Right lobe of liver (tissue), 6 donors: ENCODE data around the gene HIGD1B. TPM values are rescaled to one million over a fixed set of nuclear protein-coding genes. Genes with fewer than 3 reads are reported as not detected.

ENCODE experiments used
- ATAC-seq, 4 donors: fragments of 200-7000 bp; cut with Tn5 transposase; one replicate each; pipeline ENCODE4 v1.9.1; 2020; ENCODE audit warnings: mild to moderate bottlenecking in 4 of 4, moderate library complexity in 4 of 4
- DNase-seq, 3 donors: peaks; one replicate each; pipeline ENCODE4 v3.0.0-alpha.2; 2020
- H3K27ac ChIP-seq, 3 donors: fragments of 200-600 bp; one replicate each; pipeline ENCODE4 v1.8.0; 2022
- H3K27me3 ChIP-seq, 2 donors: fragments of 200-600 bp; one replicate each; pipeline ENCODE4 v1.8.0; 2022
- H3K36me3 ChIP-seq, 4 donors: fragments of 200-600 bp; sonication (generic) in 1 of 4; one replicate each; pipeline versions ENCODE4 v1.5.1 to v1.8.0; 2017 to 2022; ENCODE audit warnings: control low read depth in 1 of 4
- H3K4me1 ChIP-seq, 4 donors: fragments of 200-600 bp; sonication (generic) in 1 of 4; one replicate each; pipeline versions ENCODE4 v1.5.1 to v1.8.0; 2017 to 2022; ENCODE audit warnings: control low read depth in 1 of 4
- H3K4me3 ChIP-seq, 3 donors: fragments of 200-600 bp; one replicate each; pipeline ENCODE4 v1.8.0; 2022
- H3K9me3 ChIP-seq, 4 donors: fragments of 200-600 bp; sonication (generic) in 1 of 4; one replicate each; pipeline versions ENCODE4 v1.5.1 to v1.8.0; 2017 to 2022; ENCODE audit warnings: control low read depth in 1 of 4
- POLR2A ChIP-seq: fragments of 450-650 bp; IDR thresholded peaks from one replicate; pipeline ENCODE4 v1.6.1; 2017; ENCODE audit warnings: antibody characterized with exemption, mild to moderate bottlenecking
- WGBS: methylation state at CpG from one replicate; pipeline ENCODE4 v1.1.6; 2018; ENCODE audit warnings: low coverage, low lambda C conversion rate; ENCODE audit not compliant: insufficient coverage; ENCODE audit errors: missing lambda C conversion rate; 5-methylcytosine and 5-hydroxymethylcytosine counted together
- intact Hi-C, 2 donors: fragments of 100-400 bp; cut with DNase I; formaldehyde crosslinking; loops; one replicate each; pipeline versions ENCODE4 v1.11.2 to v1.14.1; 2022
- total RNA-seq, 6 experiments: library from RNA; depleted of rRNA in 2 of 6; stranded (reverse); fragments of >200 nt in 2 of 6; fragmentation: NEBNext Ultra II Directional in 3 of 6; extraction: Animal tissue kit (Norgen Biotek cat#: 25700) in 3 of 6; gene quantifications; one replicate each; pipeline versions ENCODE4 v1.1.0 to v1.2.4, GENCODE V29; 2016 to 2023
- TF ChIP-seq, protein P1 (sequence below), 4 donors: fragments of 200-600 bp in 3 of 4; fragments of 450-650 bp in 1 of 4; IDR thresholded peaks; one replicate each; pipeline versions ENCODE4 v1.5.1 to v1.8.0; 2016 to 2022; ENCODE audit warnings: antibody characterized with exemption in 4 of 4, mild to moderate bottlenecking in 2 of 4
- donor health status: DM: no; HTN: yes; CAD: no.
- donor health status: DM: no; HTN: no; CAD: no.
- donor health status: DM: no; HTN: no; CAD: no.
- donor health status: DM: no; HTN: yes; CAD: no.
- donor health status: DM: no; HTN: yes; CAD: no.

HIGD1B gene
- total RNA-seq, 6 experiments from 2014 or later = not detected

DNA sequence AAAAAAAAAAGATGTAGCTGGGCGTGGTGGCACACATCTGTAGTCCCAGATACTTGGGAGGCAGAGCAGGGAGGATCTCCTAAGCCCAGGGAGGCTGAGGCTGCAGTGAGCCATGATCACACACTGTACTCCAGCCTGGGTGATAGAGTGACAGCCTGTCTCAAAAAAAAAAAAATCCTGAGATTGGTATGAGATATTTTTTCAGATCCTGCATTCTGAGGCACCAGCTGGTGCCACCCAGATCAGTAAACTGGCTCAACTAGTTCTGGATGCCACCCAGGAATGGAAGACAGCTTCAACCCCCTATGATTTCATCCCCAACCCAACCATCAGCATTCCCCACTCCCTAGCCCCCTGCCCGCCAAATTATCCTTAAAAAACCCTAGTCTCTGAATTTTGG, 10.5 kb upstream of the HIGD1B start:
- H3K4me1 ChIP-seq = no peaks in the 10 kb centered on the region
- DNase-seq = no peak
- intact Hi-C loops = no loop called here
- no peak for ATAC-seq
- no peaks in the 10 kb centered on the region for H3K36me3 ChIP-seq
- H3K4me3 ChIP-seq = no peak overlapping the region
- no peak overlapping the region for H3K27ac ChIP-seq
- H3K27me3 ChIP-seq = no peaks in the 10 kb centered on the region
- no peak for TF ChIP-seq POLR2A
- TF ChIP-seq, protein P1, sequence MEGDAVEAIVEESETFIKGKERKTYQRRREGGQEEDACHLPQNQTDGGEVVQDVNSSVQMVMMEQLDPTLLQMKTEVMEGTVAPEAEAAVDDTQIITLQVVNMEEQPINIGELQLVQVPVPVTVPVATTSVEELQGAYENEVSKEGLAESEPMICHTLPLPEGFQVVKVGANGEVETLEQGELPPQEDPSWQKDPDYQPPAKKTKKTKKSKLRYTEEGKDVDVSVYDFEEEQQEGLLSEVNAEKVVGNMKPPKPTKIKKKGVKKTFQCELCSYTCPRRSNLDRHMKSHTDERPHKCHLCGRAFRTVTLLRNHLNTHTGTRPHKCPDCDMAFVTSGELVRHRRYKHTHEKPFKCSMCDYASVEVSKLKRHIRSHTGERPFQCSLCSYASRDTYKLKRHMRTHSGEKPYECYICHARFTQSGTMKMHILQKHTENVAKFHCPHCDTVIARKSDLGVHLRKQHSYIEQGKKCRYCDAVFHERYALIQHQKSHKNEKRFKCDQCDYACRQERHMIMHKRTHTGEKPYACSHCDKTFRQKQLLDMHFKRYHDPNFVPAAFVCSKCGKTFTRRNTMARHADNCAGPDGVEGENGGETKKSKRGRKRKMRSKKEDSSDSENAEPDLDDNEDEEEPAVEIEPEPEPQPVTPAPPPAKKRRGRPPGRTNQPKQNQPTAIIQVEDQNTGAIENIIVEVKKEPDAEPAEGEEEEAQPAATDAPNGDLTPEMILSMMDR (IDR thresholded peaks at IDR 0.05) = no peak
- H3K9me3 ChIP-seq = no peaks in the 10 kb centered on the region
- 50% methylated on average over 2 of the region's 2 CpGs for WGBS

DNA sequence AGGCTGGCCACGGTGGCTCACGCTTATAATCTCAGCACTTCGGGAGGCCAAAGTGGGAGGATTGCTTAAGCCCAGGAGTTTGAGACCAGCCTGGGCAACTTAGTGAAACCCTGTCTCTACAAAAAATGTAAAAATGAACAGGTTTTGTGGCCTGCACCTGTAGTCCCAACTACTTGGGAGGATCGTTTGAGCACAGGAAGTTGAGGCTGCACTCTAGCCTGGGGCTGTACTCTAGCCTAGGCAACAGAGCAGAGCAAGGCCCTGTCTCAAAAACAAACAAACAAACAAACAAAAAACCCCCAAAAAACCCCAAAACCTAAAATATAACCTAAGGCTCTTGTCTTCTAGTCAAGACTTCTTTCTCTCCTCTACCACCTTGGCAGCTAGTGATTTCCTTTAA, 7.4 kb upstream of the HIGD1B start:
- intact Hi-C loops = no loop called here
- TF ChIP-seq, protein P1 (IDR thresholded peaks at IDR 0.05) = no peak
- TF ChIP-seq POLR2A = no peak
- H3K36me3 ChIP-seq = no peaks in the 10 kb centered on the region
- no peaks in the 10 kb centered on the region for H3K27me3 ChIP-seq
- no peak overlapping the region for H3K4me3 ChIP-seq
- no peak for DNase-seq
- no peaks in the 10 kb centered on the region for H3K9me3 ChIP-seq
- no peak for ATAC-seq
- no peak overlapping the region for H3K27ac ChIP-seq
- 73% methylated on average over 4 of the region's 4 CpGs for WGBS
- no peaks in the 10 kb centered on the region for H3K4me1 ChIP-seq

DNA sequence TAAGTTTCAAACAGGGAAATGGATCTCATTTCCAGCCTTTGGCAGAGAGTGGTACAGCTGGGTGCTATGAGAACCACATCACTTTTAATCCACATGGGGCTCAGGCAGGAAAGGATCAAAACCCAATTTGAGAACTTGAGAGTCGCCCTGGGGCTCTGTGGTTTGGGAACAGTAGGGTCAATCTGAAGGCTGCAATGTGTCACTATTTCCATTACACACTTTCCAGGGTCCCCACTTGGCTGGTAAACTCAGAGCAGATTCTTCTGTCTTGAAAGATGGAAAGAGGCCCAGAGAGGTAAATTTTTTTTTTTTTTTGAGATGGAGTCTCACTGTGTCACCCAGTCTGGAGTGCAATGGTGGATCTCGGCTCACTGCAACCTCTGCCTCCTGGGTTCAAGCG, 6.7 kb upstream of the HIGD1B start:
- Histone ChIP-seq H3K4me3 (no peak overlapping the region), H3K27ac (no peak overlapping the region), H3K27me3 (no peaks in the 10 kb centered on the region), H3K4me1 (no peaks in the 10 kb centered on the region), H3K9me3 (no peaks in the 10 kb centered on the region), H3K36me3 (no peaks in the 10 kb centered on the region)
- TF ChIP-seq, protein P1 (IDR thresholded peaks at IDR 0.05) = no peak
- no peak for TF ChIP-seq POLR2A
- no peak for DNase-seq
- ATAC-seq = no peak
- intact Hi-C loops = no loop called here
- WGBS = 70% methylated on average over 2 of the region's 3 CpGs

DNA sequence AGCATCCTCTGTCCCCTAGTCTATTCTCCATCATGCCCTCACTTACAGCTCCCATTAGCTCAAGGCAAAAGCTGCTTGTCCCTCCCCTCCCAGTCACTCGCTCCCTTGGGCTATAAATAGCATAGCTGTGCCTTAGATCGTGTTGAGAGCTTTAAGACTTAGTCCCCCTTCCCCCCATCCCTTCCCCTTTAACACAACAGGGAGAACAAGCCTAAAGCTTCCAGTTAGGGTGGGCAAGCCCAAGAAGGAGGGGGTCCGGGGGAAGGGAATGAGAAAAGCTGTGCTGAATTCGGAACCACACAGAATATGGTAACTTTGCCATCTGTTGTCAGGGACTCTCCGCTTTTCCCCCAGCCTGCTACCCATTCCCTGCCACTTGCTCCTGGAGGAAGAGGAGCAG, 4.9 kb upstream of the HIGD1B start:
- DNase-seq (no peak), ATAC-seq (no peak)
- intact Hi-C loops = no loop called here
- no peak overlapping the region for H3K27ac ChIP-seq
- H3K9me3 ChIP-seq = no peaks in the 10 kb centered on the region
- no peaks in the 10 kb centered on the region for H3K27me3 ChIP-seq
- no peak overlapping the region for H3K4me3 ChIP-seq
- WGBS = 57% methylated on average over 4 of the region's 5 CpGs
- no peaks in the 10 kb centered on the region for H3K4me1 ChIP-seq
- TF ChIP-seq, protein P1 (IDR thresholded peaks at IDR 0.05) = no peak
- no peak for TF ChIP-seq POLR2A
- no peaks in the 10 kb centered on the region for H3K36me3 ChIP-seq

DNA sequence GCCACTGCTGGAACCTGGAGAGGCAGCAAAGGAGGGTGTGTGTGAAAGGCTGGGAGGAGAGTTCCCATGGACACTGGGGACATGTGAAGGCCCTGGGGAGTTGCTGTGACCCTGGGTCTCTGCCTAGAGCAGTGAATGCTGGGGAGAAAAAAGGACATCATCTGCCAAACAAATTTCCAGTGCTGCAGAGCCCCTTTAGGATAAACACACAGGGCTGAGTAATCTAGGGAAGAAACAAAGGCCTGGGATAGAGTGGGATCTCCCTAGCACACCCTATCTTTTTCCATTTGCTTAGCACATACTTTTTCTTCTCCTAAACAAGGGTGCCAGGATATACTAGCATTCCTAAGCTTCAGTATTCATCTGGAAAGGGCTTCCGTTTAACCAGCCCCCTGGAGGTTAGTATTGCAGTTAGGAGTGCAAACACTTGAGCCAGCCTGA, 3.3 kb upstream of the HIGD1B start:
- no peaks in the 10 kb centered on the region for H3K9me3 ChIP-seq
- TF ChIP-seq, protein P1 (IDR thresholded peaks at IDR 0.05) = no peak
- intact Hi-C loops = no loop called here
- WGBS = 89% methylated on average over 1 of the region's 1 CpG
- H3K27me3 ChIP-seq = no peaks in the 10 kb centered on the region
- DNase-seq = no peak
- H3K4me1 ChIP-seq = no peaks in the 10 kb centered on the region
- H3K36me3 ChIP-seq = no peaks in the 10 kb centered on the region
- ATAC-seq = no peak
- no peak overlapping the region for H3K4me3 ChIP-seq
- no peak overlapping the region for H3K27ac ChIP-seq
